H9 (cell line): ENCODE results near the gene FTO. TPM values are rescaled to one million over a fixed set of nuclear protein-coding genes. Genes with fewer than 3 reads are reported as not detected.

Experiments used
- DNase-seq: peaks from one replicate; pipeline ENCODE4 v3.0.0-alpha.2; 2017
- H2AFZ ChIP-seq: one replicate; pipeline ENCODE4 v1.6.1; 2013; ENCODE audit warnings: mild to moderate bottlenecking, low read length, control low read depth, moderate library complexity
- H2AK5ac ChIP-seq: 2 replicates; pipeline ENCODE4 v1.6.1; 2013; ENCODE audit warnings: low read length, control low read depth, mixed read lengths; ENCODE audit not compliant: insufficient read length
- H2BK120ac ChIP-seq: one replicate; pipeline ENCODE4 v1.6.1; 2013; ENCODE audit warnings: low read depth, mild to moderate bottlenecking, low read length, control low read depth, inconsistent platforms; ENCODE audit not compliant: poor library complexity, severe bottlenecking
- H2BK12ac ChIP-seq: 2 replicates; pipeline ENCODE4 v1.6.1; 2013; ENCODE audit warnings: low read length, control low read depth, mixed read lengths, low read depth; ENCODE audit not compliant: insufficient read length
- H2BK15ac ChIP-seq: 2 replicates; pipeline ENCODE4 v1.6.1; 2013; ENCODE audit warnings: low read depth, low read length, control low read depth
- H2BK20ac ChIP-seq: one replicate; pipeline ENCODE4 v1.6.1; 2013; ENCODE audit warnings: low read depth, mild to moderate bottlenecking, low read length, control low read depth, inconsistent platforms; ENCODE audit not compliant: poor library complexity, severe bottlenecking
- H2BK5ac ChIP-seq: 2 replicates; pipeline ENCODE4 v1.6.1; 2013; ENCODE audit warnings: low read length, control low read depth, mixed read lengths; ENCODE audit not compliant: insufficient read length
- H3K14ac ChIP-seq: 2 replicates; pipeline ENCODE4 v1.6.1; 2013; ENCODE audit warnings: low read length, control low read depth; ENCODE audit not compliant: insufficient read depth
- H3K18ac ChIP-seq: 2 replicates; pipeline ENCODE4 v1.6.1; 2013; ENCODE audit warnings: low read depth, mild to moderate bottlenecking, mixed read lengths, low read length, control low read depth; ENCODE audit not compliant: insufficient read length
- H3K23ac ChIP-seq: 2 replicates; pipeline ENCODE4 v1.6.1; 2013; ENCODE audit warnings: low read length, control low read depth, mixed read lengths, low read depth; ENCODE audit not compliant: insufficient read length
- H3K23me2 ChIP-seq: 2 replicates; pipeline ENCODE4 v1.6.1; 2013; ENCODE audit warnings: low read depth, mild to moderate bottlenecking, mixed read lengths, low read length, control low read depth; ENCODE audit not compliant: insufficient read length, poor library complexity, severe bottlenecking
- H3K27ac ChIP-seq: 2 replicates; pipeline ENCODE4 v1.5.1; 2013; ENCODE audit warnings: low read length, control low read depth, mixed read lengths, low read depth; ENCODE audit not compliant: insufficient read length
- H3K27me3 ChIP-seq: 2 replicates; pipeline ENCODE4 v1.6.1; 2013; ENCODE audit warnings: low read length, control low read depth, inconsistent platforms; ENCODE audit not compliant: insufficient read depth
- H3K4ac ChIP-seq: 2 replicates; pipeline ENCODE4 v1.6.1; 2013; ENCODE audit warnings: low read depth, mild to moderate bottlenecking, control low read depth, inconsistent platforms, low read length, moderate library complexity
- H3K4me1 ChIP-seq: 2 replicates; pipeline ENCODE4 v1.6.1; 2013; ENCODE audit warnings: low read length, control low read depth, inconsistent platforms; ENCODE audit not compliant: insufficient read depth
- H3K4me2 ChIP-seq: 2 replicates; pipeline ENCODE4 v1.6.1; 2013; ENCODE audit warnings: low read length, control low read depth, mixed read lengths; ENCODE audit not compliant: insufficient read length, insufficient read depth
- H3K56ac ChIP-seq: 2 replicates; pipeline ENCODE4 v1.6.1; 2013; ENCODE audit warnings: low read depth, mild to moderate bottlenecking, mixed read lengths, low read length, control low read depth; ENCODE audit not compliant: insufficient read length
- H3K79me1 ChIP-seq: 2 replicates; pipeline ENCODE4 v1.6.1; 2013; ENCODE audit warnings: low read depth, mild to moderate bottlenecking, moderate library complexity, low read length, control low read depth, inconsistent platforms; ENCODE audit not compliant: insufficient read depth, poor library complexity, severe bottlenecking
- H3K79me2 ChIP-seq: 2 replicates; pipeline ENCODE4 v1.6.1; 2013; ENCODE audit warnings: low read length, control low read depth, inconsistent platforms; ENCODE audit not compliant: insufficient read depth
- H3K9ac ChIP-seq: 2 replicates; pipeline ENCODE4 v1.6.1; 2013; ENCODE audit warnings: low read length, control low read depth, mixed read lengths; ENCODE audit not compliant: insufficient read length; ENCODE audit errors: extremely low read depth
- H3K9me3 ChIP-seq: one replicate; pipeline ENCODE4 v1.6.1; 2013; ENCODE audit warnings: low read depth, low read length, inconsistent platforms; ENCODE audit not compliant: control insufficient read depth
- H3T11ph ChIP-seq: one replicate; pipeline ENCODE4 v1.6.1; 2013; ENCODE audit warnings: mild to moderate bottlenecking, low read length, control low read depth, inconsistent platforms
- H4K20me1 ChIP-seq: one replicate; pipeline ENCODE4 v1.6.1; 2013; ENCODE audit not compliant: control insufficient read depth, insufficient read length, insufficient read depth
- H4K5ac ChIP-seq: 2 replicates; pipeline ENCODE4 v1.6.1; 2013; ENCODE audit warnings: low read depth, mild to moderate bottlenecking, mixed read lengths, low read length, control low read depth; ENCODE audit not compliant: insufficient read length
- H4K8ac ChIP-seq: replicated peaks from 2 replicates; pipeline ENCODE4 v1.6.1; 2013; ENCODE audit warnings: low read length, control low read depth, mixed read lengths, low read depth; ENCODE audit not compliant: insufficient read length
- H4K91ac ChIP-seq: 2 replicates; pipeline ENCODE4 v1.6.1; 2013; ENCODE audit warnings: low read depth, mild to moderate bottlenecking, moderate library complexity, mixed read lengths, low read length, control low read depth; ENCODE audit not compliant: insufficient read length
- H3K27ac Mint-ChIP-seq, 3 experiments: 2 replicates in 2 of 3; 3 replicates in 1 of 3; pipeline ENCODE4 v1.8.0; 2020 to 2021; ENCODE audit warnings: mixed read lengths in 3 of 3, mild to moderate bottlenecking in 1 of 3, moderate library complexity in 1 of 3
- H3K27me3 Mint-ChIP-seq: 2 replicates; pipeline ENCODE4 v1.8.0; 2021; ENCODE audit warnings: low read depth, mild to moderate bottlenecking, moderate library complexity, mixed read lengths
- H3K36me3 Mint-ChIP-seq, 3 experiments: 2 replicates in 2 of 3; 3 replicates in 1 of 3; pipeline ENCODE4 v1.8.0; 2020 to 2021; ENCODE audit warnings: low read depth in 3 of 3, mixed read lengths in 3 of 3; ENCODE audit not compliant: insufficient read depth in 1 of 3
- H3K4me1 Mint-ChIP-seq, 2 experiments: 2 replicates each; pipeline ENCODE4 v1.8.0; 2020; ENCODE audit warnings: mixed read lengths in 2 of 2
- H3K4me3 Mint-ChIP-seq, 2 experiments: 2 replicates in 1 of 2; 3 replicates in 1 of 2; pipeline ENCODE4 v1.8.0; 2020 to 2021; ENCODE audit warnings: mild to moderate bottlenecking in 2 of 2, mixed read lengths in 2 of 2, moderate library complexity in 1 of 2
- H3K9me3 Mint-ChIP-seq, 2 experiments: 2 replicates in 1 of 2; 3 replicates in 1 of 2; pipeline ENCODE4 v1.8.0; 2020; ENCODE audit warnings: mild to moderate bottlenecking in 2 of 2, mixed read lengths in 2 of 2, moderate library complexity in 1 of 2
- WGBS: extraction: QIAGEN DNeasy Blood & Tissue Kit; methylation state at CpG from one replicate; pipeline ENCODE4 v1.1.7; 2013; ENCODE audit warnings: missing lambda C conversion rate, low lambda C conversion rate, mixed read lengths; ENCODE audit not compliant: insufficient read length; ENCODE audit errors: extremely low coverage; 5-methylcytosine and 5-hydroxymethylcytosine counted together
- total RNA-seq: library from RNA; stranded (reverse); gene quantifications from 2 replicates; pipeline ENCODE4 v1.2.1, GENCODE V29; 2021
- TF ChIP-seq, protein P1 (sequence below): fragments of 200-600 bp; sonication (generic); conservative IDR thresholded peaks from 3 replicates; pipeline ENCODE4 v1.8.0; 2021; ENCODE audit warnings: antibody characterized with exemption, mild to moderate bottlenecking

The FTO gene
- total RNA-seq, 1 experiment from 2014 or later = 67.9 TPM

DNA sequence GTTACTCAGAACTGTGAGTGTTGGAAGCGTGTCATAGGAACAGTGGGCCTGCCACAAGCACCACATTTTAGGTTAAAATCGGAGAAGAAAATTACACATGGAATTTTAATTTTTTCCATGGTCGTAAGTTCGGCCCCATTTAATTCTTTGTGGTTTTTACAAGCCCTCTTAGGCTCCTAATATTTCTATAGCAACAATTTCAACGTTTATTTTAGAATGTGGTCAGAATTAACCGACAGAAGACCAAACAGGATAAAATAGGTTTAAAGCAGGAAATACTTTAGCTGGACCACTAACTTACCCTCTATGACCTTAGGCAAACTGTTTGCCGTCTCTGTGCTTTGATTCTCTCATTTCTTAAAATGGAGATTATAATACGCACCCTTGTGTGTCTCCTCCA, 69.9 kb downstream of the FTO start:
- H3K9me3 ChIP-seq = no peaks in the 10 kb centered on the region
- WGBS = no CpG with 5 or more reads among the region's 8 CpGs

More for the DNA sequence above, 69.9 kb downstream of the FTO start:
- Histone ChIP-seq H2BK120ac (no peak overlapping the region), H4K20me1 (no peaks in the 10 kb centered on the region), H2BK5ac (no peak overlapping the region), H2BK20ac (no peak overlapping the region), H3T11ph (no peak overlapping the region), H3K18ac (no peak overlapping the region), H4K91ac (no peak overlapping the region), H3K27ac (no peak overlapping the region), H3K4ac (no peak overlapping the region), H3K23me2 (no peaks in the 10 kb centered on the region), H3K27me3 (no peaks in the 10 kb centered on the region), H2AK5ac (no peak overlapping the region), H3K4me2 (no peak overlapping the region), H3K4me1 (no peaks in the 10 kb centered on the region; the same call in 1 of the 2 replicates), H3K79me1 (no peaks in the 10 kb centered on the region), H2BK15ac (no peak overlapping the region), H2AFZ (no peak overlapping the region), H3K56ac (no peak overlapping the region), H2BK12ac (no peak overlapping the region), H3K23ac (no peak overlapping the region), H3K14ac (no peak overlapping the region), H3K9ac (no peak overlapping the region), H3K79me2 (0 out of 2 replicates have a peak, but pooled peaks cover 2% of the 10 kb centered on the region), H4K5ac (no peak overlapping the region), H4K8ac (no peak overlapping the region)
- DNase-seq = no peak
- no peaks in the 10 kb centered on the region for H3K36me3 Mint-ChIP-seq
- H3K27ac Mint-ChIP-seq = no peak overlapping the region
- H3K4me3 Mint-ChIP-seq = no peak overlapping the region
- peaks cover 15 to 24% of the 10 kb centered on the region in 2 experiments for H3K4me1 Mint-ChIP-seq
- TF ChIP-seq, protein P1, sequence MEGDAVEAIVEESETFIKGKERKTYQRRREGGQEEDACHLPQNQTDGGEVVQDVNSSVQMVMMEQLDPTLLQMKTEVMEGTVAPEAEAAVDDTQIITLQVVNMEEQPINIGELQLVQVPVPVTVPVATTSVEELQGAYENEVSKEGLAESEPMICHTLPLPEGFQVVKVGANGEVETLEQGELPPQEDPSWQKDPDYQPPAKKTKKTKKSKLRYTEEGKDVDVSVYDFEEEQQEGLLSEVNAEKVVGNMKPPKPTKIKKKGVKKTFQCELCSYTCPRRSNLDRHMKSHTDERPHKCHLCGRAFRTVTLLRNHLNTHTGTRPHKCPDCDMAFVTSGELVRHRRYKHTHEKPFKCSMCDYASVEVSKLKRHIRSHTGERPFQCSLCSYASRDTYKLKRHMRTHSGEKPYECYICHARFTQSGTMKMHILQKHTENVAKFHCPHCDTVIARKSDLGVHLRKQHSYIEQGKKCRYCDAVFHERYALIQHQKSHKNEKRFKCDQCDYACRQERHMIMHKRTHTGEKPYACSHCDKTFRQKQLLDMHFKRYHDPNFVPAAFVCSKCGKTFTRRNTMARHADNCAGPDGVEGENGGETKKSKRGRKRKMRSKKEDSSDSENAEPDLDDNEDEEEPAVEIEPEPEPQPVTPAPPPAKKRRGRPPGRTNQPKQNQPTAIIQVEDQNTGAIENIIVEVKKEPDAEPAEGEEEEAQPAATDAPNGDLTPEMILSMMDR = no peak
- no peaks in the 10 kb centered on the region for H3K27me3 Mint-ChIP-seq
- H3K9me3 Mint-ChIP-seq = no peaks in the 10 kb centered on the region
